Astrocyte (in vitro differentiated cells and primary cell): ENCODE results near the gene FRMD3.

Experiments used
- EZH2 ChIP-seq: IDR thresholded peaks from 2 replicates; pipeline ENCODE4 v1.6.1; 2012; ENCODE audit warnings: mild to moderate bottlenecking, low read length, inconsistent platforms; ENCODE audit not compliant: insufficient read depth
- TF ChIP-seq, protein P1 (sequence below): IDR thresholded peaks from 2 replicates; pipeline ENCODE4 v1.5.1; 2011; ENCODE audit warnings: low read depth, mild to moderate bottlenecking, inconsistent platforms, low read length, moderate library complexity; ENCODE audit not compliant: insufficient read depth

DNA sequence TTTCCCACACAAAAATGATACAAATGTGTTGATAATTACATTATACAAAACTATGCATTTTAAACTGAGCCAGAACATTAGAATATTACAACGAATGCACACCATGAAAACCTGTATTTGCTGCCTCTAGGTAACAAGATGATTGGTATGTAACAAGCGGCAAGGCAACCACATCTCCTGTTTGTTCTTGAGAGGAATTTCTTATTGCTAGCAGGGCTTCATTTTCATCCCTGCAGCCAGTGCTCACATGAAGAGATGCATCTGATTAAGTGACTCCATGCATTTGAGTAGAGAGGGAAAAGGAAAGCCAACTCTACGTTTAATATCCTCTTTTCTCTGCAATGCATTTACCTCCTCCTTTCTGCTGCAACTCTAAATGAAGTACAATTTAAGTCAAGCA lies 36.6 kb downstream of the FRMD3 start:
- TF ChIP-seq, protein P1, sequence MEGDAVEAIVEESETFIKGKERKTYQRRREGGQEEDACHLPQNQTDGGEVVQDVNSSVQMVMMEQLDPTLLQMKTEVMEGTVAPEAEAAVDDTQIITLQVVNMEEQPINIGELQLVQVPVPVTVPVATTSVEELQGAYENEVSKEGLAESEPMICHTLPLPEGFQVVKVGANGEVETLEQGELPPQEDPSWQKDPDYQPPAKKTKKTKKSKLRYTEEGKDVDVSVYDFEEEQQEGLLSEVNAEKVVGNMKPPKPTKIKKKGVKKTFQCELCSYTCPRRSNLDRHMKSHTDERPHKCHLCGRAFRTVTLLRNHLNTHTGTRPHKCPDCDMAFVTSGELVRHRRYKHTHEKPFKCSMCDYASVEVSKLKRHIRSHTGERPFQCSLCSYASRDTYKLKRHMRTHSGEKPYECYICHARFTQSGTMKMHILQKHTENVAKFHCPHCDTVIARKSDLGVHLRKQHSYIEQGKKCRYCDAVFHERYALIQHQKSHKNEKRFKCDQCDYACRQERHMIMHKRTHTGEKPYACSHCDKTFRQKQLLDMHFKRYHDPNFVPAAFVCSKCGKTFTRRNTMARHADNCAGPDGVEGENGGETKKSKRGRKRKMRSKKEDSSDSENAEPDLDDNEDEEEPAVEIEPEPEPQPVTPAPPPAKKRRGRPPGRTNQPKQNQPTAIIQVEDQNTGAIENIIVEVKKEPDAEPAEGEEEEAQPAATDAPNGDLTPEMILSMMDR, result no peak
- no peak for TF ChIP-seq EZH2
